ENCODE measurements around the gene RAB35.

The RAB35 gene

GRCh38 chr12:120085920-120086645, 30.5 kb downstream of the RAB35 start:
- TF ChIP-seq CTCF (IDR thresholded peaks at IDR 0.05), result no peak
- peaks cover 3% of the 10 kb centered on the region for H3K27me3 ChIP-seq
- no peaks in the 10 kb centered on the region for H3K9me3 ChIP-seq
- H3K27ac ChIP-seq, result peak overlapping the region; percentile 92
- peak overlapping the region in 1 of 2 experiments; percentile 61 for H3K4me3 ChIP-seq (ENCODE audit: low read depth in 1 of 2, low read length in 1 of 2)
- no peaks in the 10 kb centered on the region for H3K36me3 ChIP-seq
- H3K4me1 ChIP-seq (ENCODE audit: control insufficient read depth in 1 of 2, insufficient read depth in 1 of 2, low read depth in 1 of 2, low read length in 1 of 2), result peaks cover 23 to 29% of the 10 kb centered on the region in 2 experiments

GRCh38 chr12:120081641-120082040, 34.9 kb downstream of the RAB35 start:
- Histone ChIP-seq H3K27ac (no peak overlapping the region), H3K9me3 (no peaks in the 10 kb centered on the region), H3K36me3 (no peaks in the 10 kb centered on the region), H3K4me1 (ENCODE audit: control insufficient read depth in 1 of 2, insufficient read depth in 1 of 2, low read depth in 1 of 2, low read length in 1 of 2) (peaks cover 4% of the 10 kb centered on the region in 2 experiments), H3K4me3 (ENCODE audit: low read depth in 1 of 2, low read length in 1 of 2) (no peak overlapping the region), H3K27me3 (peaks cover 4% of the 10 kb centered on the region)
- no peak for TF ChIP-seq CTCF (IDR thresholded peaks at IDR 0.05)

GRCh38 chr12:120079411-120080400, 36.8 kb downstream of the RAB35 start:
- no peaks in the 10 kb centered on the region for H3K4me1 ChIP-seq (ENCODE audit: control insufficient read depth in 1 of 2, insufficient read depth in 1 of 2, low read depth in 1 of 2, low read length in 1 of 2)
- no peak overlapping the region for H3K4me3 ChIP-seq (ENCODE audit: low read depth in 1 of 2, low read length in 1 of 2)
- no peak overlapping the region for H3K27ac ChIP-seq
- H3K27me3 ChIP-seq, result peaks cover 4% of the 10 kb centered on the region
- H3K36me3 ChIP-seq, result no peaks in the 10 kb centered on the region
- no peak for TF ChIP-seq CTCF (IDR thresholded peaks at IDR 0.05)
- no peaks in the 10 kb centered on the region for H3K9me3 ChIP-seq

GRCh38 chr12:120078868-120079267, 37.7 kb downstream of the RAB35 start:
- Histone ChIP-seq H3K4me1 (ENCODE audit: control insufficient read depth in 1 of 2, insufficient read depth in 1 of 2, low read depth in 1 of 2, low read length in 1 of 2) (no peaks in the 10 kb centered on the region), H3K4me3 (ENCODE audit: low read depth in 1 of 2, low read length in 1 of 2) (no peak overlapping the region), H3K9me3 (no peaks in the 10 kb centered on the region), H3K27me3 (peaks cover 4% of the 10 kb centered on the region), H3K27ac (no peak overlapping the region), H3K36me3 (no peaks in the 10 kb centered on the region)
- TF ChIP-seq CTCF (IDR thresholded peaks at IDR 0.05), result no peak

- Histone ChIP-seq H3K4me3 (ENCODE audit: low read depth in 1 of 2, low read length in 1 of 2) (no peak overlapping the region), H3K4me1 (ENCODE audit: control insufficient read depth in 1 of 2, insufficient read depth in 1 of 2, low read depth in 1 of 2, low read length in 1 of 2) (no peaks in the 10 kb centered on the region), H3K36me3 (no peaks in the 10 kb centered on the region), H3K27me3 (peaks cover 8% of the 10 kb centered on the region), H3K27ac (no peak overlapping the region), H3K9me3 (no peaks in the 10 kb centered on the region)
- TF ChIP-seq CTCF (IDR thresholded peaks at IDR 0.05), result no peak
Observed at GRCh38 chr12:120077260-120077659, 39.3 kb downstream of the RAB35 start.

Data from neutrophil (primary cell).